Activated CD8-positive, alpha-beta memory T cell treated with anti-CD3 and anti-CD28 coated beads for 36 hours (primary cell): ENCODE measurements around the gene SYNGR4. TPM values are rescaled to one million over a fixed set of nuclear protein-coding genes. Genes with fewer than 3 reads are reported as not detected.

Source experiments
- CTCF ChIA-PET: fragments of 350-600 bp; sonication (Branson Sonifier 250); formaldehyde crosslinking; loops from one replicate; lab custom pipeline; 2021; ENCODE audit warnings: antibody characterized with exemption; lab: Charles Lee
- POLR2A ChIA-PET: fragments of 350-600 bp; sonication (Branson Sonifier 250); formaldehyde crosslinking; loops from one replicate; lab custom pipeline; 2021; ENCODE audit warnings: antibody characterized with exemption; lab: Charles Lee
- total RNA-seq, 2 experiments: library from RNA; stranded (reverse); gene quantifications; one replicate each; pipeline ENCODE4 v1.2.3, GENCODE V29; 2021

The SYNGR4 gene
- total RNA-seq, result not detected

- CTCF ChIA-PET, result interaction anchor here (0.9 to 3.1 kb wide), 7 partner anchors 10 to 50 kb away, joined by 3 to 15 read pairs (median 5); partner anchors contain the start of gene KDELR1
- POLR2A ChIA-PET, result interaction anchor here (0.6 to 1.9 kb wide), 6 partner anchors 27 to 255 kb away, joined by 3 to 15 read pairs (median 8); partner anchors contain the start of genes KDELR1, RPL18 and SPHK2
Measured at GRCh38 chr19:48363810-48364597, at the start of gene SYNGR4, which contains the start of gene TMEM143. TSS of gene SYNGR4 (plus strand) at chr19:48364367. CDS start at chr19:48365843, 1,476 bp downstream. TSS of gene TMEM143 (minus strand) at chr19:48363940. CDS start at chr19:48363920, 20 bp downstream.

DNA sequence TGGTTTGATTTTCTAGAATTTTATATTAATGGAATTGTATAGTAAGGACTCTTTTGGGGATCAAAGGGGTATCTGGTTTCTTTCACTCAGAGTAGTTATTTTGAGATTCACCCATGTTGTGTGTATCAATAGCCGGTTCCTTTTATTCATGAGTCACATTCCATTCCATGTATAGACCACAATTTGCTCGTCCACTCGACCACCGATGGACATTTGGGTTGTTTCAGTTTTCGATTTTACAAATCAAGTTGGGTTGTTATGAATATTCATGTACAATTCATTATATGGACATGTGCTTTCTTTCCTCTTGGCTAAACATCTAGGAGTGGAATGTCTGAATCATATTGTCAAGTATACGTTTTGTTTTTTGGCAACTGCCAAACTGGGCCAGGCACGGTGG, 48.5 kb upstream of the SYNGR4 start:
- ChIA-PET CTCF (interaction anchor here (0.7 to 3.4 kb wide), 2 partner anchors 18 to 24 kb away, joined by 3 to 17 read pairs; no protein-coding TSS in a partner anchor), POLR2A (no interaction called here)

DNA sequence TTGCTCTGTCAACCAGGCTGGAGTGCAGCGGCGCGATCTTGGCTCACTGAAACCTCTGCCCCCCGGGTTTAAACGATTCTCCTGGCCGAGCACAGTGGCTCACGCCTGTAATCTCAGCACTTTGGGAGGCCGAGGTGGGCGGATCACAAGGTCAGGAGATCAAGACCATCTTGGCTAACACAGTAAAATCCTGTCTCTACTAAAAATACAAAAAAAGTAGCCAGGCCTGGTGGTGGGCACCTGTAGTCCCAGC, 46.5 kb upstream of the SYNGR4 start:
- ChIA-PET CTCF (interaction anchor here (0.9 to 10.6 kb wide), 3 partner anchors 12 to 78 kb away, joined by 3 to 120 read pairs (median 5); no protein-coding TSS in a partner anchor), POLR2A (interaction anchor here (0.6 kb wide), 1 partner anchor 202 kb away, joined by 3 read pairs; no protein-coding TSS in a partner anchor)

GRCh38 chr19:48318286-48318987, 45.7 kb upstream of the SYNGR4 start:
- ChIA-PET POLR2A (interaction anchor here (0.6 kb wide), 2 partner anchors 202 to 353 kb away, joined by 3 read pairs; no protein-coding TSS in a partner anchor), CTCF (interaction anchor here (0.9 to 10.6 kb wide), 3 partner anchors 11 to 77 kb away, joined by 3 to 120 read pairs (median 5); no protein-coding TSS in a partner anchor)

DNA sequence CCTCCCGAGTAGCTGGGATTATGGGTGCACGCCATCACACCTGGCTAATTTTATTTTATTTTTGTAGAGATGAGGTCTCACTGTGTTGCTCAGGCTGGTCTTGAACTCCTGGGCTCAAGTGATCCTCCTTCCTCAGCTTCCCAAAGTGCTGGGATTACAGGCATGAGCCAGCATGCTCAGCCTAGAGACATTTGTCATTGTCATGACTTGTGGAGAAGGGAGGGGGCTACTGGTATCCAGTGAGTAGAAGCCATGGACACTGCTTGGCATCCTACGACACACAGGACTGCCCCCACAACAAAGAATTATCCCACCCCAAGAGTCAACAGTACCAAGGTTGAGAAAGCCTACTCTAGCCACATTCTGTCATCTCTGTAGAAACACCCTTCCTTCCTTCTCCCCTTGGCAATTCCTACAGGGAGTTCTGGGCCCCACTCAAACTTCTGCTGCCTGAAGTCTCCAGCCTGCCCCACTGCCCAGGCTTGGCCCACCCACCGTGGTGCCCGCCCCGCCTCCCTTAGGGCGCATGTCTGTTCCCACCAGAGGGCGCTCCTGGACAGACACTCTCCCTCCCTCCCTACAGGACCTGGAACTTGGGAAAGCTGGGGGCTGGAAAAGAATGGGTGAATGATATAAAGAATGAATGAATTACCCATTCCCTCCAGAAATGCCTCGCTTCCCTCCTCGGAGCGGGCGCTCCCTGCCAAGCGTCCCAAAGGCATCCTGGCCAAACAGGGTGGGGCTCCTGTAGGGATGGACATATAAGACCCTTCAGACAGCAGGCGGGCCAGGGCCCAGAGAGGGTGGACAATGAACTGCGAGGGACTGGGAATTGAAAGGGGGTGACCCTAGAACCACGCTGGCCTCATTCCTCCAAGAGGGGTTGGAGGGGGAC, 44.3 kb upstream of the SYNGR4 start:
- ChIA-PET CTCF (interaction anchor here (1.3 to 10.6 kb wide), 4 partner anchors 10 to 314 kb away, joined by 3 to 120 read pairs (median 8); no protein-coding TSS in a partner anchor), POLR2A (interaction anchor here (0.6 kb wide), 1 partner anchor 15 kb away, joined by 3 read pairs; no protein-coding TSS in a partner anchor)

- ChIA-PET POLR2A (interaction anchor here (0.6 to 1.8 kb wide), 4 partner anchors 8 to 1253 kb away, joined by 3 to 20 read pairs (median 4); no protein-coding TSS in a partner anchor), CTCF (interaction anchor here (1.3 to 10.6 kb wide), 4 partner anchors 9 to 169 kb away, joined by 3 to 120 read pairs (median 10); no protein-coding TSS in a partner anchor)
Measured at GRCh38 chr19:48321372-48321621, 42.9 kb upstream of the SYNGR4 start.

DNA sequence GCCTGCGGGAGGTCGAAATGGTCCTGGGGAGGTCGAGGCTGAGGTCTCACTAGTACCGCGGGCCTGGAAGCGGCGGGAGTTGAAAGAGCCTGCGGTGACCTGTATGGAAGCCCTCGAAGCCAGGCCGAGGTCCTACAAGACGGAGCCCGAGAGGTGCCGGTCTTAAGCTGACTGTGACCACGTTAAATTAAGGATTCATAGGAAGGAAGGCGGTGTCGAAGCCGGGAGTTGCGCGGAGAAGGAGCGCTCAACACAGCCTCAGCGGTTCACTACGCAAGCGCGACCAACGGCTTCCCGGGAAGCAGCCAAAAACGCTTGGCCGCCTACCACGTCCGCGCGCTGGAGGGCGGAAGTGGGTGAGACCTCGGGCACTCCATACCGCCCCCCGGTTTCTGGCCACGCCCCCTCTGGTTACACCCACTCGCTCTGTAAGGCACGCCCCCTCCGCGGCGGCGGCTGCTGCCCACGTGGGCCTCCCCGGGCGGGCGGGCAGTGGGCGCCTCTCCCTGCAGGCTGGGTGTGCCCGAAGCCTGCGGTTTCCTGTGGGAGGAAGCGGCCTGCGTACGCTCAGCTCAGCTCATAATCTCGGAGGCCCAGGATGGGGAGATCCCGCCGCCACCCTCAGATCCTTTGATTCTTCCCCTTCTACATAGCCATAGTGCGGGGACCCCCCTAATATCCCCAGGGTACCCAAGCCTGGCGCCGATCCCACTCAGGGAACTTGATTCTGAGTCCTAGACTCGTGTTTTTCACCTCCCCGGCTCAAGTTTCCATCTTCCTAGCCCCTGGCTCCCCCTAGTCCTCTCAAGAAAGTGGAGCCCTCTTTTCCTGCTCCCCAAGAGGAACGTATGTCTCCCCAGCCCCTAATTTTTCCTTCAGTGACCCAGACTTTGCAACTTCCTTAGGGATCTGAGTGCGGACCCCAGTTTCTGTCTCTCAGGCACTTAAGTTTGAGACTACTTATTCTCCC, 42.3 kb upstream of the SYNGR4 start:
- POLR2A ChIA-PET, result interaction anchor here (1.0 to 1.8 kb wide), 3 partner anchors 8 to 42 kb away, joined by 3 to 20 read pairs (median 15); partner anchors contain the start of genes SYNGR4 and TMEM143

DNA sequence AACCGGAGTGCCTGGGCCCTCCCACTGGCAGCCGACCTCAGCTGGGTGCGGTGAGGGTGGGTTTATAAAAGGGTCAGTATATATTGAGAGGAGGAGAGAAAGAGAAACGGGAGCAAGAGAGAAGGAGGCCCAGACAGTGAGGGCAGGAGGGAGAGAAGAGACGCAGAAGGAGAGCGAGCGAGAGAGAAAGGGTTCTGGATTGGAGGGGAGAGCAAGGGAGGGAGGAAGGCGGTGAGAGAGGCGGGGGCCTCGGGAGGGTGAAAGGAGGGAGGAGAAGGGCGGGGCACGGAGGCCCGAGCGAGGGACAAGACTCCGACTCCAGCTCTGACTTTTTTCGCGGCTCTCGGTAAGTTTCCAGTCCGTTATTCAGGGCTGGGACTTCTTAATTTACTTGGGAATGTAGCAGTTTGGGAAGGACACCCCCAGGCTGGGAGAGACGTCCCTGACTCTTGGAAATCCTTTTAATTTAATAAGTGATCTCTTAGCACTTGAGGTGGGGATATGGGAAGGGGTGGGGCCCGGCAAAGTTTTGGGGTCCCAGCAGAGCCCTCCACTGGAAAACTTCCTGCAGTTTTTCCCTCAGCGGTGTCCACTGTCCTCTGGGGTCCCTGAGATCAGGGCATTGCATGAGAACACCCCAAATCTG, 38.8 kb upstream of the SYNGR4 start, which contains the start of gene EMP3:
TSS of gene EMP3 (plus strand) at position 288 of the 646 bp plus-strand sequence. CDS start 1,293 bp downstream, outside the sequence.
- ChIA-PET POLR2A (interaction anchor here (0.6 kb wide), 1 partner anchor 32 kb away, joined by 4 read pairs; no protein-coding TSS in a partner anchor), CTCF (interaction anchor here (10.6 kb wide), 1 partner anchor 9 kb away, joined by 120 read pairs; no protein-coding TSS in a partner anchor)

More for the DNA sequence above, 42.3 kb upstream of the SYNGR4 start:
- CTCF ChIA-PET, result interaction anchor here (1.6 to 10.6 kb wide), 3 partner anchors 8 to 29 kb away, joined by 6 to 120 read pairs (median 13); no protein-coding TSS in a partner anchor

DNA sequence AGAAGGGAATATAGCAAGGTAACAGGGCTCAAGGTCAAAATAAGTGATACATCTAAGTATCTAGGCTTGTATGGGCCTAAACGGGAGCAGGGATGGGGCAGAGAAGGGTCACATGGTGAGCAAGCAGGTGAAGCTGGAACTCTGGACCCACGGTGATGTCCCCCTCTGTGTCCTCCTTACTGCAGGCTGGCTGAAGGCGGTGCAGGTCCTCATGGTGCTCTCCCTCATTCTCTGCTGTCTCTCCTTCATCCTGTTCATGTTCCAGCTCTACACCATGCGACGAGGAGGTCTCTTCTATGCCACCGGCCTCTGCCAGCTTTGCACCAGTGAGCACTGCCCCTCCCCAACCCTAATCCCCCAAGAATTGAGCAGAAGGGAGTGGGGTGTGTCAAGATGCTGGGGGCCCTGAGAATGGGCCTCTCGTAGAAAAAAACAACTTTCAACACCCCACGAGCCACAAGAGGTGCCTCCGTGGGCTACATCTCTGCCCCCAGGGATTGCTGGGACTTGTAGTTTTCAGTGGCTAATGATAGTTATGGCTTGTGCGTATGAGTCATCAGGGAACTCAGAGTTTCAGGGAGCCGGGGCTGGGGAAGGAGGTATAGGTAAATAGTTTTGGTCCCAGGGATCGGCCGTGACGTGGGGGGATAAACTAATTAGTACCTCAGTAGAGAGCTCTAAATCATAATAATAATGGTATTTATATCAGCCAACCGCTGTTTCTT, 34.8 kb upstream of the SYNGR4 start:
- CTCF ChIA-PET, result interaction anchor here (0.7 to 2.7 kb wide), 4 partner anchors 8 to 39 kb away, joined by 3 to 13 read pairs (median 3); a partner anchor contains a TSS
- POLR2A ChIA-PET, result interaction anchor here (0.8 to 1.0 kb wide), 2 partner anchors 8 to 40 kb away, joined by 3 read pairs; no protein-coding TSS in a partner anchor

- POLR2A ChIA-PET, result interaction anchor here (0.7 to 1.0 kb wide), 2 partner anchors 9 kb away, joined by 3 to 5 read pairs; no protein-coding TSS in a partner anchor
- CTCF ChIA-PET, result interaction anchor here (0.9 to 2.7 kb wide), 3 partner anchors 9 to 15 kb away, joined by 3 to 13 read pairs (median 3); a partner anchor contains a TSS
Measured at GRCh38 chr19:48330012-48330681, 34.0 kb upstream of the SYNGR4 start.

GRCh38 chr19:48332351-48332661, 31.9 kb upstream of the SYNGR4 start:
- ChIA-PET CTCF (interaction anchor here (0.6 to 5.7 kb wide), 3 partner anchors 11 to 22 kb away, joined by 3 to 120 read pairs (median 17); partner anchors contain the start of gene EMP3), POLR2A (interaction anchor here (2.0 kb wide), 1 partner anchor 11 kb away, joined by 20 read pairs; a partner anchor contains a TSS)

- CTCF ChIA-PET, result interaction anchor here (0.6 to 5.7 kb wide), 10 partner anchors 11 to 272 kb away, joined by 3 to 120 read pairs (median 6); partner anchors contain the start of genes EMP3, KDELR1, SYNGR4 and TMEM143
- POLR2A ChIA-PET, result interaction anchor here (0.5 to 2.0 kb wide), 2 partner anchors 11 to 1161 kb away, joined by 3 to 20 read pairs; a partner anchor contains a TSS
Measured at GRCh38 chr19:48332662-48333466, 31.3 kb upstream of the SYNGR4 start.

GRCh38 chr19:48333467-48334384, 30.4 kb upstream of the SYNGR4 start:
- ChIA-PET CTCF (interaction anchor here (0.6 to 5.7 kb wide), 18 partner anchors 12 to 271 kb away, joined by 3 to 120 read pairs (median 4); partner anchors contain the start of genes EMP3, KDELR1, SYNGR4 and TMEM143), POLR2A (interaction anchor here (0.5 to 2.0 kb wide), 6 partner anchors 10 to 1160 kb away, joined by 3 to 20 read pairs (median 3); partner anchors contain the start of genes SYNGR4 and TMEM143)
